GM18511 (cell line): ENCODE measurements around the gene LRMDA.
"Not testable (repeated sequence)": the region's sequence is repeated elsewhere in the genome, so short reads cannot be mapped to it uniquely, and the experiment has no call there.

Experiments used
- ATAC-seq: cut with Tn5 transposase; IDR thresholded peaks from one replicate; pipeline ENCODE4 v1.9.1; 2021; ENCODE audit warnings: mild to moderate bottlenecking, moderate library complexity; ENCODE audit not compliant: unreplicated experiment

LRMDA gene

DNA sequence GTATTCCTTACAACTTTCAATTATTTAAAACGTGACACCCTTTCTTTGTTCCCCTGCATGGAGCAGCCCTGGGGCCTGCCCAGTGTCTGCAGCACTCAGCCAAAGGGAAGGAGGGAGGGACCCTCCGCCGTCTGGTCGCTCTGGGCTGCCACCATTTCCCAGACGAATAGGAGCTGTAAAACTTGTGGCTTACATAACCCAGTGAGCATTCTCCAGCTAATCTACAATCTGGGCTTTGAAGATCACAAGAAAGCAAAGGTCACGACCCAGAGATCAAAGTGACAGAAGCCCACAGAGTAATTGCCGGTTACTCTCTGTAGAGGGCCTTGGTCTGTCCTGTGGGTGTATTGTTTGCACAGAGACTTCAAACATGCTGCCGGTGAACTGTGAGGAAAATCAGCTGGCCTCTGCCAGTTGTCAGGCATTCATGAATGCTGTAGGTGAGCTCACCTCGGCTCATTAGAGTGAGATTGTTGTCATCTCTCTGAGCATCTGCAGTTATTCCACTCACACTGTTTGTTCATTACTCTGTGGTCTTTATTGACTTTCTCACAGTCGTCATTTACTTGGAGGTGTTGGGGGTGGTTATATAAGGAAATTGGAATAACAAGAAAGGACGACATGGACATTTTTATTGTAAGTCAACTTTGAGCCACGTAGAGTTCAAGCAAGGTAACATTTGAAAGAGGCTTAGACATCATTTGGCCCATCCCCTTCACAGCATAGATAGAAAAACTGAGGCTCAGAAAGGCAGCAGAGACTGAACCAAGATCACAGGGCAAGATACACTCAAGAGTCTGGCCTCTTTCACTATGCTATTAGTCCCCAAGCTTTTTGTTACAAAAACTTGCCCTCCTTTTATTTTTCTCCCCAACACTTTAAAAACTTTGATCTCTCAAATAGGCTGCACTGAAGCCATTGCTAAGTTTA lies 619.8 kb downstream of the LRMDA start:
- no peak for ATAC-seq

DNA sequence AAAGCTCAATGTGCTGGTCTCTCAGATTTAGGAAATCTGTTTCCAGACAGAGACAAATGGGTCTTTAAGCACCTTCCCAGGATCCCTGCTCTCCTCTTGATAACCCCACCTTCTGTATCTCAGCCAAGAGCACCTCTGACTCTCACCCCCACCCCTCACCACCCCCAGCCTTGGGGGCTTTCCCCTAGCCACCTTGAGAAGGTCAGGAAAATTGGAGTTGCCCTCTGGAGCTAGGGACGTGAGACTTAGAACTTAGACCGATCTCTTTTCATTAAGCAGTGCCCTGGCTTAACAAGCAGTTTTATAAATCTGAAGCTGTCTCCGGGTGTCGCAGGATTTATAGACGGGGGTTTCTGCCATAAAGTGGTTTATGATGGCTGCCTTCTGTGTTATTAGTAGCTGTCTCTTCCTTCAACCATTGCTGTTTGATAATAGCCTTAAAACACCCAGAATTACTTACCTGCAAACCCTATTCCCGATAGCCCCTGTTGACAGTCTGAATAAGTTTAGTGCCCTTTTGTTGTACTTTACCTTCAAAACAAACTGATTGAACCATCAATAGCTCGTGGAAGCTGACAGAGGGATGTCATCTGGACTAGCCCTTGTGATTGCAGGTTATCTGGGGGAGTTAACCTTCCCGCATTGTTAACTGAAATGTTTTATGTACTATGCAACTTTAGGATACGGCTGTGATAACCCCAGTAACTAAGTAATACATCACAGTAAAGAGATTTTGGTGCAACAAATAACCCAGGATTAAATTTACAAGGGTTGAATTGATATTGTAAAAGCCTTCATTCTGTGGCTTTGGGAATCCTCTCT lies 621.5 kb downstream of the LRMDA start:
- ATAC-seq: no peak

DNA sequence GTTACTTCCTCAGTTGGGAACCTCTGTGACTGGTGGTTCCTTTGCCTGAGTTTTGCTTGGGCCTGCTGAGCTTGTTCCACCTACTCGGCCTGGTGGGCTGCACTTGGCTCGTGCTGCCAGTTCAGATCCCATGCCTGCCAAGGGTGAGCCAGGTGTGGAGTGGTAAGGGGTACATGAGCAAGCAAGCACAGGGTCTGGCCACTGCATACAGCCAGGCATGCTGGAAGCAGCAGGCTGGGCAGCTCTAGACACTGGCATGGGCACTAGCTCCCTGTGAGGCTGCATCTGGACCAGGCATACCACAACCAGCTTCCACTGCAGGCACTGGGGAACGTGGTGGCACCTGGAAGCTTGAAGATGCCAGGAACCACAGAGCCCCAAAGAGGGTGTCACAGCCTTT lies 624.0 kb downstream of the LRMDA start:
- no peak for ATAC-seq

DNA sequence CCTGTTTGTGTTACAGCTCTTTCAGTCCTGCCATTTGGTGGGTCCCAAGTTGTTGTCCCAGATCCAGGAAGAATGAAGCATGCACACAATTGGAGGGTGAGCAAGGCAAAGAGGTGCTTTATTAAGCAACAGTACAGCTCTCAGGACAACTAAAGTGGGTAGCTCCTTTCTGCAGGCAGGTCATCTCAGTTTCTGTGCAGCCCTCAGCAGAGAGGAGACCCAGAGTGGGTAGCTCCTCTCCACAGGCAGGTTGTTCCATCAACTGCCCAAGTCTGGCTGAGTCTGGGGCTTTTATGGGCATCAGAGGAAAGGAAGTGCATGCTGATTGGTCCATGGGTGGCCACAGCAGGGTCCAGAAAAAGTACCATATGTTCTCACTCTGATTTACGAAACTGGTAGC lies 624.5 kb downstream of the LRMDA start:
- no peak for ATAC-seq

DNA sequence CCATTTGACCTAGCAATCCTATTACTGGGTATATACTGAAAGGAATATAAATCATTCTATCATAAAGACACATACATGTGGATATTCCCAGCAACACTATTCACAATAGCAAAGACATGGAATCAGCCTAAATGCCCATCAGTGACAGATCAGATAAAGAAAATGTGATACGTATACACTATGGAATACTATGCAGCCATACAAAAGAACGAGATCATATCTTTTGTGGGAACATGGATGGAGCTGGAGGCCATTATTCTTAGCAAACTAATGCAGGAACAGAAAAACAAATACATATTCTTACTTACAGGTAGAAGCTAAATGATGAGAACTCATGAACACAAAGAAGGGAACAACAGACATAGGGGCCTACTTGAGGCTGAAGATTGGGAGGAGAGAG lies 629.6 kb downstream of the LRMDA start:
- not testable (repeated sequence) for ATAC-seq

DNA sequence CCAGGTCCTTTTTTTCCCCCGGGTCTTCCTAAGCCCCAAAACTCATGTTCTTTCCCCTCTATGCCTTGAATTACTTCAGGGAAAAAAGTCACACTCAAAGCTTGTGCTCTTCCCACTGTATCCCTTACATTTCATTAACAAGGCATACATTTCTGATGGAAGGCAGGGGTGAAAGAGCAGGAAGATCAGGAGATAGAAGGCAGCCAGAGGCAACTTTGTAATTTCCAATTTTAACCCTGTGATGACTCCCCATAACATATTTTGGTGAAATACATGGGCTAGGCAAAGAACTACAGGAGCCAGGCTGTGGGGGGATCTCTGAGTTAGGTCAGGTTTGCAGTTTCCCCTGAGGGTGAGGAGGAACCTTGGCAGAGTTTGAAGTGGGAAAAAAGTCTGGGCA lies 635.0 kb downstream of the LRMDA start:
- no peak for ATAC-seq

DNA sequence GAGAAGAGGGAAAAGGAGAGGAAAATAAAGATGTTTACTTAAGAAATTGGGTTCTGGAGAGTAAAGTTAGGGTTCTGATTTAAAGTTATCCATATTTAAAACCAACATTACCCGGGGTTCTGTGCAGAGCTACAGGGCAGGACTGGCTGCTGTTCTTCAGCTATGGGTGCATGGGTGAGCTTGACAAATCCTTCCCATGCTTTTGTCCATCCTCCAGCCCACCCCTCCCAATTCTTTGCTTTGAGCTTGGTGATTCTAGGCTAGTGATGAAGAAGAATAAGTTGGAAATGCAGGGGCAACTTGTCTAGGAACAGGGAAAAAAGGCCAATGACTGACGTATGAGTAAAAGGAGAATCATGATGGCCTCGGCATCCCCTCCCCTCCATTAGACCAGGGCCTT lies 636.0 kb downstream of the LRMDA start:
- ATAC-seq: no peak

DNA sequence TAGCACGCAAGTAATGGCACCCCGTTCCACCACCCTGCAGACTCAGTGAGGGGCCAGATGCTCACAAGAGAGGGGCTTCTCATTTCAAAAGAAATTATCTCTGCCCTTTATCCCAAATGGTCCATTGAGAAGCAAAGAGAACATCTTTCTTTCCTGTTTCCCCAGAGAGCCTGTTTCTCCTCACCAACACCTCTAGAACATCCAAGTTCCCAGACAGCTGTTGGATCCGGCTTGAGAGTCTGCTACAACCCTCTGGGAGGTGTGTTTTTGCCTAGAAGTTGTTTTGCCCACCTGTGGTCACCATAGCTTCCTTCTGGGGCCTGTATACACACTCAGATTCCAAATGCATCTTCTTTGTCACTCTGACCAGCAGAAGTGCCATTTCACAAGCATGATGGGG lies 637.4 kb downstream of the LRMDA start:
- ATAC-seq: no peak

DNA sequence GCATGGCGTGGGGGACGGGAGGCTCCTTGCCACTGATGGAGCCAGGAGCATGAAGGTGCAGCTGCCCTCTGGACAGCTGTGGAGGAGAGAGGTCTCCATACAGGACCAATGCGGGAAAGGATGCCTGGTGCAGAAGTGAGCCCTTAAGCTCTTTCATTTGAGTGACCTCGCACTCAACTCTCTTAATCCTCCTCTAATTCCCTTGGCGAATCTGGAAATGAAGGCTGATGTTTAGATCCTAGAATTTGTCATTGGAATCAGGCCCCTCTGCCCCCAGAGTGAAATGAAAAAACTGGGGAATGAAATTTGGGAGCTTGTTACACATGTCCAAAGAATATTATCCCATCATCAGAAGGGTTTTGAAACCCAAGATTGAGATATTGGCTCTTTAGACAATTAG lies 639.5 kb downstream of the LRMDA start:
- no peak for ATAC-seq

DNA sequence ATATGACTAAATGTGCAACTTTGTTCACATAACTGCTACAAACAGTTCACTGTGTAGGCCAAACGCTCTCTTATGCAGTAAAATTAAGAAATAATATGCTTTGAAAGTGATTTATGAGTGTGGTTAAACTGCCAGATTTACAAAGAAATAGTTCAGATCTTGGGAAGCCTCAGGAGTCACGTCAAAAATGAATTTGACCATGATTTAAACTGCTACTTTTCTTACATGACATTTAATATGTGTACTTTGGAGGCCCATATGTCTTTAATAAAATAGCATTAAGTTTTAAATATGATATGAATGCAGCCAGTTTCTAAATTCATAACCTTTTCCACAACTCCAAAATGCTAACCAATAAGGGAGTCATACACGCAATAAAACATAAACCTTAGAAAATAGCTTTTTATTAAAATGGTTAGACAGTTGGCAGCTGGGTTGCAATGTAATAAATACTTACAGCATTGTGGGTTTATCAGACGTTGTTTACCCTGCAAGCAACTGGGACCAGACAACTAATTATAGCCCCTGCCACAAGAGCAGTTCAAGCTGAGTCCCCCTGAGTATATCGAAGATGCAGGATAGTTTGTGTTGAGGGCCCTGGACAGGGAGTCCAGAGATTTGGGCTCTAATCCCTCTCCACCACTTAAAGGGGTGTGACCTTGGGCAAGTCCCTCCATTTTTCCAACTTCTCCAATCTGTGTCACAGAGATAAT lies 640.4 kb downstream of the LRMDA start:
- ATAC-seq: no peak

DNA sequence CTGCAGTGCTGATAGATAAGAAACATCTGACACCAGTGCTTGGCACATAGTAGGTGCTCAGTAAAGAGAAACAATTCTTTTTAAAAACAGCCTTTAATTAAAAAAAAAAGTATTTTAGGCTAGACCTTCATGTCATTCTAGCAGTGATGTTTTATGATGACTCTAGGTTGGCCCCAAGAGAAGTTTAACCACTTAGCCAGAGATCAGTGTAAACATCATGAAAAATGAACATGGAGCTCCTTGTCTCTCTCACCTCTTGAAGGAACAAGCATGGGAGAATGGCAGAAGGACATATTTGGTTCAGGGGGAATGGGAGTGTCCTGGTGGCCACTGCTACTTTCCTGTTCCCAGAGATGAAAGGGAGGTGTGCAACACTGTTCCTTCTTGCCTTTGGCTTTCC lies 641.0 kb downstream of the LRMDA start:
- ATAC-seq: no peak

DNA sequence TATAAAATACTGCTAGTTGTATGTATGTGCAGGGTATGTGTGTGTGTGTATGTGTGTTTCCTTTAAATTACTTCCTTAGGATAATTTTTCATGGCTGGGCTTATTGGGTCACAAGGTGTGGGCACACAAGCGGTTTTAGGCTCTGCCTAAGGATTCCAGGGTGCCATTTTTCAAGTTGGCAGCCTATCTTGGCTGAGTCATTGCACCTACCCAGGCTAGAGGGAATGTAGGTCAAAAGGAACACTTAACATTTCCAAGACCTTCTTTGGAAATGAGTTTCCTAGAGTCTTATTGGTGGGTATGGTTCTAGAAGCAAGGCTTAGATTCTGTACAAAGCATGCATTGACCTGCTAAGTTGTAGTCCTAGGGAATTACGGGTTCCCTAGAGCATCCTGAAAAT lies 642.1 kb downstream of the LRMDA start:
- no peak for ATAC-seq

DNA sequence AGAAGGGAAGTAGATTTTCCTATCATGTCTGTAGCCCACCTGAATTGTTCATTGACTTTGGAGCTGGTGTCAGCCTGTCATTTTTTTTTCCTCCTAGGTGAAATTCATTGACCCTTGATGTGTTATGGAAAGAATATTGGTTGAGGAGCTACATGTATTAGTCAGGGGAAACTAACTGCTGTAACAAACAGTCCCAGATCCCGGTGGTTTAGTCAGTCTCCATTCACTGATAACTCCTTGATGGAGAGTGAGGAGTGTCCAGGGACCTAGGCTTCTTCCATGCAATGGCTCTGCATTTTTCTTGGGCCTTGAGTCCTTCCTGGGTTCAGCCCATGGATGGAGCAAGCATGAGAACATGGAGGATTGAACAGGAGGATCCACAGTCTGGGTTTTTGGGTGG lies 643.2 kb downstream of the LRMDA start:
- ATAC-seq: no peak

DNA sequence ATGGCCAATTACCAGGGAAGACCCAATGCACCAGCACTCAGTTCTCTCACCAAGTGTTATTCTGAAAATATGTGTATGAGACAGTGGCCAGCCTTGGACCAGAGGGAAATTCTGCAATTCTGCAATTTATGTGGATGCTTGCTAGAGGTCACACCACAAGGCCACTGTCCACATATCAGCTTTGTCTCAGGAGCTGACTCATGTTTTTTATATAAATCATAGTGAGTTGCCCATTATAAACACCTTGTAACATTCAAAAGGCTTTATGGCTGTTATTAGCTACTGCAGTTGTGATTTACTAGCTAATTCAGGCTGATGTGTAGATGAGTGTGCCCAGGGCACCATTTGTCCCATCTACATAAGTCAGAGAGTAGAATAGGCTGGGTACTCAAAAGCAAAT lies 649.0 kb downstream of the LRMDA start:
- ATAC-seq: no peak

DNA sequence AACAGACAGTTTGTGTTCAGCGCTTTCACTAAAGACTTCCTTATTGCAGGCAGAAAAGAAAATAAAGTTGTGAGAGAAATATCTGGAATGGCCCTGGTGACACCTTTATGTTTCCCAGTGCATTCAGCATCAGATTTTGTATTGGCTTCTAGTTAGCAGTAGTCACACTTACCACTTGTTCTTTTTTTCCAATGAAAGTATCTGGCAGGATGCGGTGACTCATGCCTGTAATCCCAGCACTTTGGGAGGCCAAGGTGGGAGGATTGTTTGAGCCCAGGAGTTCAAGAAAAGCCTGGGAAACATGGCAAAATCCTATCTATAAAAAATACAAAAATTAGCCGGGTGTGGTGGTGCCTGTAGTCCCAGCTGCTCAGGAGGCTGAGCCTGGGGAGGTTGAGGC lies 649.6 kb downstream of the LRMDA start:
- ATAC-seq: no peak

DNA sequence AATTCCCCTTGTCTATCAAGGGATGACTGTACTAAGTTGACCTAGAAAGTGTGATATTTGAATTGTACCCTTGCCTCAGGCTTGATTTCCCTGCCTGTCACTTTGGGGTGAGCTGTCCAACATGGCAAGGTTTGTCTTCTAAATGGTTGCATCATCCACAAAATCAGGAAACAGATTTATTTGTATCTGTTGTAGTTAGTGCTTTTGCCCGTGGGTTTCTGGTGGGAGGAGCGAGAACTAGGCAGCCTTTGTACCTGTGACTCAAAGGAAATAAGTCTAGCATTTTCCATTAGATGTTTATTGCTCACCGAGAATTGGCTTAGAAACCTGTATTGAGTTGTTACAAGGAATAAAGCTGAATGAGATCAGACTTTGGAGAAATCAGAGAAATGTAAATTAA lies 650.8 kb downstream of the LRMDA start:
- ATAC-seq: no peak

DNA sequence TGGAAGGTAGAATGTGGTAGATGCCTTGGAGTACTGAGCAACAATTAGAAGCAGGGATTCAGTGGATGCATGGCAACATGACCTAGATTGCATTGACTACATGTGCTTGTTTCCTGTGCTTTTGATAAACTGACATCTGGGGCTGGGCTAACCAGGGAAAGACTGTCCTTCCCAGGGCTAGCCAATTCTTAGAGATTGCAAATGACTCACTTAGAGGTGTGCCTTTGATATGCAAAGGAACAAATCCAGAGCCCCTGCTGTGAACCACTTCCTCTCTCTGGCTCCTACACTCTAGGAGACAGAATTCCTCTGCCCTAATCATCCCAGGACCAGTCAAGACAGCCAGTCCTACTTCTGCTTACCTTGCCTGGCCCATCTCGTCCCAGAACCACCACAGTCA lies 651.5 kb downstream of the LRMDA start:
- no peak for ATAC-seq

DNA sequence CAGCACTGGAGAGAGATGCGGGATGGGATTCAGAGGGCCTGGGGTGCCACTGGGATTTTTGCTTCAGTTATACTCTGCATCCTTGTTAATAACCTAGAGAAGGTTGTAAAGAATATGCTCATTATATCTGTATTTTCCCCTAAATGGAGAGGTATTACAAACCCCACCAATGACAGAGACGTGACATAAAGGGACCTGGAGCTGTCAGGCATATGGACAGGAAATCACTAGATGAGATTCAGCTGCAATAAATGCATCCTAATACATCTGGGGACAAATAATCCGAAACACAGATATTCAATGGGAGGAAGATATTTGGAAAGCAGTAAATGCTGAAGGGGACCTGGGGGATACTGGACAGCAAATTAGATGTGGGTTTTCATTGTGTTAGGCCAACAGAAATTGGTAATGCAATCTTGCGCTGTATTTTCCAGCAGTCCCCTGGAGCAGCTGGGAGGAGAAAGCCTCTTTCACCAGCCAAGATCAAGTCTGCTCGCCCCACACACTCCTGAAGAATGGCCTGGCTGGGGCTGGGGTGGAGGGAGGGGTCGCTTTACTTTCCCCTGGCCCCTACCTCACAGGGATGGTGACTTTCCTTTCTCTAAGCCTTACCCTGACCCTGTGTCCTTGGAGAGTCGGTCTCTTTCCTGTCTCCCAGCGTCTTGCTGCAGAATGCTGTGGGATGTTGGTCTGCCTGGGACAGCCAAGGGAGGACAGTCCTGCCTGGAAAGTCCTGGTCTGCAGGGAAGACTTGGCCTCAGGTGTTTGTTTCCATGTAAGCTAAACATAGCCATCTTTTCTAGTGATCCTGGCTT lies 653.8 kb downstream of the LRMDA start:
- ATAC-seq: no peak

DNA sequence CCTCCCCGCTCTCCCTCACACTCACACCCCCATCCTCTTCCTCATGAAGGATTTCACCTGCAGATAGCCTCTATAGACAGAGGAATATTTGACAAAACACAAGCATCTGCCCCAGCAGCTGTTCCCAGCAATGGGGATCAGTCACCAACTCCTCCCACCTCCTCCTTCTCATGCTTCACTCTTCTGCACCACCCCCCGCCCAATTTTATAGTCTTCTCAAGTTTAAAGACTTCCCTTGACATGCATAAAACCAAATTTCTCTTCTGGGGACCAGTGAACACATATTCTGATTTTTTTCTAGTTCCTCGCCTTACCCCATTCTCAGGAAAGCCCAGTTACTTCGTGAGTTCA lies 654.4 kb downstream of the LRMDA start:
- no peak for ATAC-seq

DNA sequence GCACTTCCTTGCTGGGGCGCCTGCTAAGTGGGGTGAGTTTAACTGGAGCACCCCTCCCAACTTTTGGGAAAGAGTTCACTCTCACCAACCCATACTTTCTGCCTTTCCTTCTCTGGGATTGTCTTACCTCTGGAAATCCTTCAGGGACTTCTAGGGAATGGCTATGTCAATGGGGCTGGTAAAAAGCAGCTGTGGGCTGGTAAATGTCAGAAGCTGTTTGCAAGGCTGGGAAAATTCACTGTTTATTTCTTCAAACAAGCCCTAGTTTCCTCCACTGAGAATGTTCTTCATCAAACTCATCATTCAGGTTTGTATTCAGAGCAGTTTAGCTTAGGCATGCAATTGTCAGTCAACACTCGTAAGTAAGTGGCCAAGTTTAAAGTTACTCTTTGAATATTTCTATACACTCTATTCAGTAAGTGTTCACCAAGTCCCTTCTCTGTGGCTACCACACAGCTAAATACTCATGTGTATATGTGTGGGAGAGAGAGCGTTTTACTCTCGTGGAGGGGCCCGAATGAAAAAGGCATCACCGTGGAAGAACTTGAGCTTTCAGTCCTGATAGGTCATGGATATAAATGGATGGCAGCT lies 654.8 kb downstream of the LRMDA start:
- ATAC-seq: no peak
